Right renal cortex interstitium (tissue), 3 donors: Measurements from ENCODE around the gene PPP1CC. TPM values are rescaled to one million over a fixed set of nuclear protein-coding genes. Genes with fewer than 3 reads are reported as not detected.

ENCODE experiments used
- DNase-seq, 3 donors: peaks; one replicate each; pipeline ENCODE4 v3.0.0-alpha.2; 2013; ENCODE audit warnings: low read depth in 3 of 3, low spot score in 2 of 3
- polyA plus RNA-seq, 3 donors: library from polyadenylated mRNA; unstranded; fragments of 120-200 nt; gene quantifications; one replicate each; pipeline ENCODE4 v1.2.1, GENCODE V29; 2013; ENCODE audit not compliant: insufficient read length in 3 of 3

The PPP1CC gene
- polyA plus RNA-seq, 3 donors, result 182 to 206 (median 192) TPM

GRCh38 chr12:110689281-110690126, 53.2 kb downstream of the PPP1CC start:
- DNase-seq, result peak in 2 of 3 donors; percentile 18 to 39

GRCh38 chr12:110688446-110689280, 54.0 kb downstream of the PPP1CC start, which contains the start of gene HVCN1:
Gene HVCN1 (minus strand): TSS chr12:110689115. CDS start chr12:110683245, 5,870 bp downstream.
- peak in 1 of 3 donors; percentile 9 for DNase-seq

- no peak for DNase-seq
These were observed 55.1 kb downstream of the PPP1CC start for GRCh38 chr12:110687396-110688169.

- DNase-seq, result no peak
These were observed 56.3 kb downstream of the PPP1CC start for GRCh38 chr12:110686294-110686903.

DNA sequence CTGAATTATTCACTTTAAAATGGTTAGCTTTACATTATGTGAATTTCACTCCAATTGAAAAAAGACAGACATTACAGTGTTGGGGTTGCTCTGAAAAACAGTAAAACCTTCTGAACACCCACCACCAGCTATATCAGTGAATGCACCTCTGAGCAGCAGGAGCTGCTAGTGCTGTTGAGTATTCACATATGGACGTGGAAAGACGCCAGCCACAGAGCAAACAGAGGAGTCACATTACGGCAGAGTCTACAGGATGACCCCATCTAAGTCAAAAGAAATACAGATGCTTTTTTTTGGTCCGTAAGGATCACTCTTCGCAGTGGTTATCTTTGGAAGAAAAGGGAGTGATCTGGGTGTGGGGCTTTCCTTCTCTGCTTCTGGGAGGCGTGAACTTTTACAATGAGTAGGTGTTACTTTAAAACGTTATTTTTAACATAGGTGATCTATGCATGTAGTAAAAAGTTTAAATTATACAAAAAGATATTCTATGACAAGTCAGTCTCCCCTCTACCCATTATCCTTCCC, 58.3 kb downstream of the PPP1CC start:
- DNase-seq, result no peak

- no peak for DNase-seq
These were observed 58.8 kb downstream of the PPP1CC start for GRCh38 chr12:110683888-110684287.

DNA sequence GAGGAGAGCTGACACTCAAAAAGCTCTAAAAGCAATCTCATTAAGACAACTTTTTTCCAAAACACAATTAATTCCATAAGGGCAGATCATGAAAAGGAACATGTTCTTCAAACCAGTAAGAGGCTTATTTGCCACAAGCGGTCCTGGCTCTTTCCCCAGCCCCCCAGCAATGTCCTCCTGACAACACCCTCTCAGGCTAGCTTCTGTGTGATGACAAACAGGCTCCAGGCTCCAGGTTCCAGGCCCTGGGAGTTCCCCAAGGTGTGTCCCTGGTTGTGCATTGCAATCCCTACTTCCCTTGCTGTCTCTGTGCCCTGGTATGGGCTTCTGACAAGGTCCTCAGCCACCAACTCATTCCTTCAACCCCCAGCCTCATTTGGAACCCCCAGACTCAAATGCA, 62.7 kb downstream of the PPP1CC start:
- no peak for DNase-seq

DNA sequence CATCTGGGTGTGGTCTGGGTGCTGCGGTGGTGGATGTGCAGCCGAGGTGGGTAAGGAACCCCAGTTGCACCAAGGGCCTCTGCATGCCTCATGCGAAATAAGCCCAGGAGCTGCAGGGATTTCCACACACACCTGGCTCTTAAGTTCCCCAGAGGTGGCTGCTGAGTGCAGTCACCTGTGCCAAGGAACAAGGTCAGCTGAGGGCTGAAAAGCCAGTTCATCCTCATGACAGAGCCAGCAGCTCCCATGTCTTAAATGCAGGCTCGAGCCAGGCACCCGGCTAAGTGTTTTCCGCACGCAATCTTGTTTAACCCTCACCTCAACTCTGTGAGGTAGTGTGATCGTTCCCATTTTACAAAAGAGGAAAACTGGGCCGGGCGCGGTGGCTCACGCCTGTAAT, 63.5 kb downstream of the PPP1CC start:
- DNase-seq, result no peak

DNA sequence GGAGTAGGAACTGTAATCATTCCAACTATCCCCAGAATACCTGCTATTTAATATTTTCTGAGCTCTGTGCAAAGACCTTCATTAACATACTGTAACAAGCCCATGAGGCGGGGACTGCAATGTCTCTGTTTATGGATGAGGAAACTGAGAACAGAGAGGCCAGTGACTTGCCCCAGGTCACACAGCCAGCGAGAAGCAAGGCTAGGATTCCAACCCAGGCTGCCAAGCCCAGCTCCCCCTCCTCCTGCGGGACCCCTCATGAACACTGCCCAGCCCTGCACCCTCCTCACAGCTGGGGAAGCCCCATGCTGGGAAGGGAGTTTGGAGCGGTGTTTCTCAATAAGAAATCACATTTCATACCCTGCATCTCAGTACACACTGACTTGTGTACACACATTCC, 64.7 kb downstream of the PPP1CC start:
- no peak for DNase-seq

- DNase-seq, result no peak
These were observed 65.3 kb downstream of the PPP1CC start for GRCh38 chr12:110677206-110677911.

DNA sequence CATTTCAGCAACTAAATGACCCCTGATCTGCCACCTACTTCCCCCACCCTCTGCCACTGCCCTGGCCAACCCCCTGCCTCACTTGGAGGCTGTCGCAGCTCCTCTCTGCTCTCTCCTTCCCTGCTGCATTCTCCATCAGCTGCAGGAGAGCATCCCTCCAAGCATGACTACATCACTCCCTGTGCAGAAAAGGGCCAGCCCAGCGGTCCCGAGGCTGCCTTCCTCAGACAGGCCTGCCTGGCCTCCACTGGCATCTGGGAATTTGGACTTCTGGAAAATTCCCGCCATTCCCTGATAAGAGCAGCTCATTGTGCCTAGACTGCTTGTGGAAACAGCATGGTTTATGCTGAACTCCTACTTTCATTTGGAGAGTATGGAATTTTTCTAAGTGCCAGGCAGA, 66.5 kb downstream of the PPP1CC start:
- no peak for DNase-seq

DNA sequence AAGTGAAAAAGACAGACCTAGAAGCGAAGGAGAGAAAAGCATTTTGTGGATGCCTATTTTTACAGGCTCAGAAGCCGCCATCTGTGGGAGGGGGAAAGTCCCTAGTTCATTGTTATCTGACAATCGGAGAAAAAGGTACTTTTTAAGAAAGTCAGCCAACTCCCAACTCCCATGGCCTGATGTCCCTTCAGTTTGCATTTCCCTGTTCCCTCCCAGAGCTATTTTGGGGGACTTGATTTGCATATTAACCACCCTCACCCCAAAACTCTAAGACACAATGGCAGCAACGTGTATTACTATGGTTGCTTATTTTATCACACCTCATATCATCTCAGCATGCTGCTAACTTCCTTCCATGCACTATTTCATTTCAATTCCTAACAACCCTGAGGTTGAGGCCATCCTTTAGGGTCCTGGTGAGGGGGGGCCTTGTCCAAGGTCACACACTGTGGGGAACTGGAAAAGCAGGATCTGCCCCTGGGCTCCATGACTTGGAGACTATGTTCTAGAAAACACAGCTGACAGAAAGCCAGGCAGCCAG, 72.5 kb downstream of the PPP1CC start:
- no peak for DNase-seq

Other genes starting within 250 kb of the PPP1CC start
- 100 to 1,000 TPM; 141 to 162 (median 152) TPM for gene VPS29, start 240.8 kb downstream of the PPP1CC start, polyA plus RNA-seq
- 1 to 10 TPM; 1.1 to 1.5 (median 1.2) TPM for gene RAD9B, start 240.6 kb downstream of the PPP1CC start, polyA plus RNA-seq
- 10 to 100 TPM; 21.2 to 23.2 (median 22.1) TPM for gene PPTC7, start 159.6 kb downstream of the PPP1CC start, polyA plus RNA-seq
- 10 to 100 TPM; 72.5 to 91.8 (median 87.6) TPM for gene TCTN1, start 128.8 kb downstream of the PPP1CC start, polyA plus RNA-seq
- gene HVCN1, start 53.8 kb downstream of the PPP1CC start, polyA plus RNA-seq, result 10 to 100 TPM in 1 of 3 donors, 1 to 10 TPM in 2; 8.9 to 10.6 (median 8.9) TPM
- gene CCDC63, start 104.1 kb upstream of the PPP1CC start, polyA plus RNA-seq, result not detected
- 1 to 10 TPM in 2 of 3 donors, not detected in 1; 1.5 to 6.4 TPM for gene MYL2, start 177.7 kb upstream of the PPP1CC start, polyA plus RNA-seq